ENCODE results near the gene CPED1. TPM values are rescaled to one million over a fixed set of nuclear protein-coding genes. Genes with fewer than 3 reads are reported as not detected.

CPED1 gene
- total and polyA plus RNA-seq, 2 experiments from 2014 or later, result 0.17 to 0.47 TPM

- ATAC-seq, result peak; percentile 81
- Histone ChIP-seq H3K27me3 (ENCODE audit: insufficient read depth) (peaks cover 52% of the 10 kb centered on the region), H3K36me3 (ENCODE audit: insufficient read depth) (no peaks in the 10 kb centered on the region), H3F3A (replicated peaks; ENCODE audit: low read depth) (no peaks in the 10 kb centered on the region), H3K4me1 (ENCODE audit: insufficient read depth) (peaks cover 14% of the 10 kb centered on the region; the same call in 1 of the 2 replicates), H3K27ac (ENCODE audit: low read depth) (no peak overlapping the region), H3K4me3 (peak overlapping the region; percentile 84), H3K9me2 (ENCODE audit: insufficient read depth) (no peaks in the 10 kb centered on the region), H2AFZ (peak overlapping the region; percentile 99), H4K20me1 (replicated peaks; ENCODE audit: insufficient read depth) (no peaks in the 10 kb centered on the region), H3K79me2 (replicated peaks; ENCODE audit: insufficient read depth) (no peaks in the 10 kb centered on the region), H3K4me2 (peak overlapping the region; percentile 97)
- Mint-ChIP-seq H3K27ac (no peak overlapping the region), H3K4me1 (peaks cover 9% of the 10 kb centered on the region), H3K36me3 (ENCODE audit: low read depth) (no peaks in the 10 kb centered on the region), H3K9me3 (no peaks in the 10 kb centered on the region; the same call in 2 of the 3 replicates), H3K27me3 (ENCODE audit: insufficient read depth, low read depth, poor library complexity) (peaks cover 31% of the 10 kb centered on the region), H3K4me3 (peak overlapping the region; percentile 83)
- TF ChIP-seq STAT1 (IDR thresholded peaks at IDR 0.05; ENCODE audit: unreplicated experiment) (no peak), CTCF (conservative IDR thresholded peaks at IDR 0.05; ENCODE audit: low read depth in 2 of 2) (peak; percentile 12 to 53; a peak in 3 of 4 replicates), EZH2phosphoT487 (IDR thresholded peaks at IDR 0.05; ENCODE audit: unreplicated experiment) (no peak), EZH2 (IDR thresholded peaks at IDR 0.05; ENCODE audit: low read depth, unreplicated experiment) (peak; percentile 18)
- DNase-seq (ENCODE audit: low spot score), result peak; percentile 79
These were observed 340.9 kb downstream of the CPED1 start for GRCh38 chr7:121329191-121330052.

GRCh38 chr7:121330053-121330833 lies 341.7 kb downstream of the CPED1 start:
- no peaks in the 10 kb centered on the region for H3F3A ChIP-seq (replicated peaks; ENCODE audit: low read depth)
- H3K4me2 ChIP-seq, result peak overlapping the region; percentile 97
- Mint-ChIP-seq H3K4me3 (peak overlapping the region; percentile 83), H3K4me1 (peaks cover 9% of the 10 kb centered on the region), H3K9me3 (no peaks in the 10 kb centered on the region; the same call in 2 of the 3 replicates), H3K36me3 (ENCODE audit: low read depth) (no peaks in the 10 kb centered on the region), H3K27ac (no peak overlapping the region), H3K27me3 (ENCODE audit: insufficient read depth, low read depth, poor library complexity) (peaks cover 31% of the 10 kb centered on the region)
- H3K79me2 ChIP-seq (replicated peaks; ENCODE audit: insufficient read depth), result no peaks in the 10 kb centered on the region
- H3K27me3 ChIP-seq (ENCODE audit: insufficient read depth), result peaks cover 52% of the 10 kb centered on the region
- peak overlapping the region; percentile 99 for H2AFZ ChIP-seq
- H3K4me3 ChIP-seq, result peak overlapping the region; percentile 84
- no peak for TF ChIP-seq ZNF114 (CRISPR knock-in tag; IDR thresholded peaks at IDR 0.05)
- peak; percentile 22 for TF ChIP-seq EZH2 (IDR thresholded peaks at IDR 0.05; ENCODE audit: low read depth, unreplicated experiment)
- DNase-seq (ENCODE audit: low spot score) (peak; percentile 71), ATAC-seq (peak; percentile 27)
- no peaks in the 10 kb centered on the region for H4K20me1 ChIP-seq (replicated peaks; ENCODE audit: insufficient read depth)
- H3K9me2 ChIP-seq (ENCODE audit: insufficient read depth), result no peaks in the 10 kb centered on the region
- H3K27ac ChIP-seq (ENCODE audit: low read depth), result no peak overlapping the region
- peaks cover 14% of the 10 kb centered on the region; the same call in 1 of the 2 replicates for H3K4me1 ChIP-seq (ENCODE audit: insufficient read depth)
- no peaks in the 10 kb centered on the region for H3K36me3 ChIP-seq (ENCODE audit: insufficient read depth)

Measured in GM23338 (cell line).